ENCODE data around the gene SS18. TPM values are rescaled to one million over a fixed set of nuclear protein-coding genes. Genes with fewer than 3 reads are reported as not detected.

SS18 gene
- total and polyA plus RNA-seq, 2 donors (not counting 1 experiment from before 2014, with no cell fraction given) = 62.4 to 114 TPM

GRCh38 chr18:25983730-25984129 is 106.7 kb downstream of the SS18 start:
- Histone ChIP-seq H3K36me3 (replicated peaks in 1 of 2; ENCODE audit: control extremely low read depth in 1 of 2, control insufficient read depth in 1 of 2, extremely low read depth in 1 of 2, insufficient read depth in 2 of 2, low read length in 1 of 2) (no peaks in the 10 kb centered on the region), H3K4me2 (replicated peaks; ENCODE audit: low read depth, low read length, poor library complexity, severe bottlenecking) (no peak overlapping the region), H2AFZ (ENCODE audit: insufficient read depth, low read depth, low read length, poor library complexity, severe bottlenecking) (no peak overlapping the region), H3K9me3 (ENCODE audit: control extremely low read depth in 1 of 3, control insufficient read depth in 2 of 3, insufficient read depth in 1 of 3, low read length in 2 of 3) (no peaks in the 10 kb centered on the region), H3K9ac (ENCODE audit: low read length) (no peak overlapping the region), H3K79me2 (ENCODE audit: control insufficient read depth, insufficient read depth, low read length) (no peaks in the 10 kb centered on the region), H4K20me1 (ENCODE audit: control insufficient read depth, insufficient read depth, low read length, poor library complexity, severe bottlenecking) (no peaks in the 10 kb centered on the region), H3K27me3 (replicated peaks in 1 of 4; ENCODE audit: control extremely low read depth in 1 of 4, control insufficient read depth in 3 of 4, insufficient read depth in 4 of 4, low read length in 3 of 4) (no peaks in the 10 kb centered on the region), H3K27ac (ENCODE audit: low read length in 2 of 2) (no peak overlapping the region), H3K4me3 (ENCODE audit: control extremely low read depth in 1 of 5, extremely low read depth in 1 of 5, insufficient read depth in 1 of 5, low read depth in 2 of 5, low read length in 4 of 5) (no peak overlapping the region), H3K4me1 (ENCODE audit: control insufficient read depth in 2 of 2, insufficient read depth in 2 of 2, low read length in 2 of 2) (no peaks in the 10 kb centered on the region)
- no peaks in the 10 kb centered on the region for H3K9me3 Mint-ChIP-seq (ENCODE audit: insufficient read depth)
- H3K4me1 Mint-ChIP-seq = peaks cover 3% of the 10 kb centered on the region
- ChIA-PET CTCF (no interaction called here), POLR2A (no interaction called here)
- no peak overlapping the region for H3K4me3 Mint-ChIP-seq
- no peak overlapping the region for H3K27ac Mint-ChIP-seq
- intact Hi-C loops (cut with micrococcal nuclease) = no loop called here
- H3K27me3 Mint-ChIP-seq = peaks cover 3% of the 10 kb centered on the region
- no peak for TF ChIP-seq EZH2 (IDR thresholded peaks at IDR 0.05; ENCODE audit: borderline replicate concordance, insufficient read depth, low read depth, low read length, poor library complexity, severe bottlenecking)
- ATAC-seq (ENCODE audit: low read depth) (no peak), DNase-seq (no peak)
- 90% methylated on average over 2 of the region's 2 CpGs for WGBS (ENCODE audit: insufficient coverage)

GRCh38 chr18:25982961-25983360 is 107.5 kb downstream of the SS18 start:
- no peaks in the 10 kb centered on the region for H3K9me3 ChIP-seq (ENCODE audit: control extremely low read depth in 1 of 3, control insufficient read depth in 2 of 3, insufficient read depth in 1 of 3, low read length in 2 of 3)
- H4K20me1 ChIP-seq (ENCODE audit: control insufficient read depth, insufficient read depth, low read length, poor library complexity, severe bottlenecking) = no peaks in the 10 kb centered on the region
- intact Hi-C loops (cut with micrococcal nuclease) = no loop called here
- DNase-seq (no peak), ATAC-seq (ENCODE audit: low read depth) (no peak)
- TF ChIP-seq EZH2 (IDR thresholded peaks at IDR 0.05; ENCODE audit: borderline replicate concordance, insufficient read depth, low read depth, low read length, poor library complexity, severe bottlenecking) = no peak
- TF ChIP-seq CTCF (IDR thresholded peaks at IDR 0.05) = no peak
- no peak overlapping the region for H3K27ac ChIP-seq (ENCODE audit: low read length in 2 of 2)
- Mint-ChIP-seq H3K27ac (no peak overlapping the region), H3K27me3 (peaks cover 3% of the 10 kb centered on the region), H3K4me1 (peaks cover 3% of the 10 kb centered on the region), H3K4me3 (no peak overlapping the region), H3K9me3 (ENCODE audit: insufficient read depth) (no peaks in the 10 kb centered on the region)
- H3K4me3 ChIP-seq (ENCODE audit: control extremely low read depth in 1 of 5, extremely low read depth in 1 of 5, insufficient read depth in 1 of 5, low read depth in 2 of 5, low read length in 4 of 5) = no peak overlapping the region
- H3K4me1 ChIP-seq (ENCODE audit: control insufficient read depth in 2 of 2, insufficient read depth in 2 of 2, low read length in 2 of 2) = no peaks in the 10 kb centered on the region
- H3K36me3 ChIP-seq (replicated peaks in 1 of 2; ENCODE audit: control extremely low read depth in 1 of 2, control insufficient read depth in 1 of 2, extremely low read depth in 1 of 2, insufficient read depth in 2 of 2, low read length in 1 of 2) = no peaks in the 10 kb centered on the region
- no peak overlapping the region for H3K4me2 ChIP-seq (replicated peaks; ENCODE audit: low read depth, low read length, poor library complexity, severe bottlenecking)
- no peak overlapping the region for H3K9ac ChIP-seq (ENCODE audit: low read length)
- CTCF ChIA-PET = no interaction called here
- H2AFZ ChIP-seq (ENCODE audit: insufficient read depth, low read depth, low read length, poor library complexity, severe bottlenecking) = no peak overlapping the region
- POLR2A ChIA-PET = no interaction called here
- H3K27me3 ChIP-seq (replicated peaks in 1 of 4; ENCODE audit: control extremely low read depth in 1 of 4, control insufficient read depth in 3 of 4, insufficient read depth in 4 of 4, low read length in 3 of 4) = no peaks in the 10 kb centered on the region
- H3K79me2 ChIP-seq (ENCODE audit: control insufficient read depth, insufficient read depth, low read length) = no peaks in the 10 kb centered on the region
- no CpG with 5 or more reads among the region's 3 CpGs for WGBS (ENCODE audit: insufficient coverage)

Data from B cell (primary cell).